HepG2 (cell line): ENCODE data around the gene RSPH9. TPM values are rescaled to one million over a fixed set of nuclear protein-coding genes. Genes with fewer than 3 reads are reported as not detected.

Source experiments
- ATAD3A ChIP-seq: sonication (generic); formaldehyde crosslinking; IDR thresholded peaks from 2 replicates; pipeline ENCODE4 v1.4.0; 2020; ENCODE audit warnings: missing genetic modification reagents
- FOSL1 ChIP-seq: sonication (generic); formaldehyde crosslinking; IDR thresholded peaks from 2 replicates; pipeline ENCODE4 v1.9.0; 2021; ENCODE audit warnings: missing genetic modification reagents, borderline replicate concordance
- GATAD2A ChIP-seq: IDR thresholded peaks from 2 replicates; pipeline ENCODE4 v1.6.1; 2016
- MIXL1 ChIP-seq: IDR thresholded peaks from 2 replicates; pipeline ENCODE4 v1.6.1; 2016
- PBX3 ChIP-seq: sonication (generic); formaldehyde crosslinking; IDR thresholded peaks from 2 replicates; pipeline ENCODE4 v1.8.1; 2023; ENCODE audit warnings: missing genetic modification reagents, inconsistent platforms, borderline replicate concordance
- TRAFD1 ChIP-seq: sonication (generic); formaldehyde crosslinking; IDR thresholded peaks from 2 replicates; pipeline ENCODE4 v1.5.1; 2020; ENCODE audit warnings: missing genetic modification reagents, mild to moderate bottlenecking, borderline replicate concordance
- ZNF251 ChIP-seq: sonication (generic); formaldehyde crosslinking; IDR thresholded peaks from 2 replicates; pipeline ENCODE4 v1.9.0; 2021; ENCODE audit warnings: mild to moderate bottlenecking, missing genetic modification reagents
- ZNF253 ChIP-seq: sonication (generic); formaldehyde crosslinking; IDR thresholded peaks from 2 replicates; pipeline ENCODE4 v1.8.0; 2022; ENCODE audit warnings: mild to moderate bottlenecking, missing genetic modification reagents, borderline replicate concordance
- ZNF510 ChIP-seq: sonication (generic); formaldehyde crosslinking; IDR thresholded peaks from 2 replicates; pipeline ENCODE4 v1.4.0; 2020; ENCODE audit warnings: low read depth, mild to moderate bottlenecking, missing genetic modification reagents
- ZNF546 ChIP-seq: sonication (generic); formaldehyde crosslinking; conservative IDR thresholded peaks from 2 replicates; pipeline ENCODE4 v1.8.1; 2023; ENCODE audit warnings: mild to moderate bottlenecking, missing genetic modification reagents
- ZNF644 ChIP-seq: IDR thresholded peaks from 2 replicates; pipeline ENCODE4 v1.6.1; 2016; ENCODE audit warnings: low read depth
- ZNF652 ChIP-seq: IDR thresholded peaks from 2 replicates; pipeline ENCODE4 v1.6.1; 2016; ENCODE audit warnings: low read depth, borderline replicate concordance
- ZNF660 ChIP-seq: sonication (generic); formaldehyde crosslinking; IDR thresholded peaks from 2 replicates; pipeline ENCODE4 v1.5.1; 2020; ENCODE audit warnings: mild to moderate bottlenecking, low read depth, missing genetic modification reagents, borderline replicate concordance
- polyA plus RNA-seq, 8 experiments: library from polyadenylated mRNA; depleted of rRNA in 3 of 8; stranded (reverse) in 7 of 8; unstranded in 1 of 8; fragments of >200 nt; fragmentation: Illumina TruSeq in 4 of 8; extraction: Trizol in 4 of 8; gene quantifications; 2 replicates each; pipeline versions ENCODE4 v1.2.1 to v1.2.3, GENCODE V29; 2011 to 2016; ENCODE audit warnings: low read depth in 4 of 8, missing spikeins in 1 of 8, mixed read lengths in 1 of 8; ENCODE audit not compliant: insufficient read depth in 1 of 8
- total RNA-seq, 5 experiments: library from RNA; depleted of rRNA; stranded (reverse); fragments of >200 nt; fragmentation: Illumina TruSeq; extraction: Trizol; gene quantifications; 2 replicates each; pipeline ENCODE4 v1.2.3, GENCODE V29; 2016; ENCODE audit warnings: low read depth in 1 of 5
- TF ChIP-seq, protein P1 (sequence below): sonication (generic); formaldehyde crosslinking; IDR thresholded peaks from 2 replicates; pipeline ENCODE4 v1.4.0; 2020; ENCODE audit warnings: mild to moderate bottlenecking, missing genetic modification reagents
- TF ChIP-seq, protein P2 (sequence below): sonication (generic); formaldehyde crosslinking; IDR thresholded peaks from 2 replicates; pipeline ENCODE4 v1.8.0; 2022; ENCODE audit warnings: low read depth, missing genetic modification reagents
- TF ChIP-seq, protein P3 (sequence below): IDR thresholded peaks from 2 replicates; pipeline ENCODE4 v1.6.1; 2016; ENCODE audit warnings: control low read depth
- TF ChIP-seq, protein P4 (sequence below): sonication (generic); formaldehyde crosslinking; IDR thresholded peaks from 2 replicates; pipeline ENCODE4 v1.5.0; 2020; ENCODE audit warnings: missing genetic modification reagents

Gene RSPH9
- total and polyA plus RNA-seq, 2 of the 13 experiments (the other 11 are each of a cell fraction or from before 2014, with no cell fraction given): 0.04 TPM; not detected in 1

DNA sequence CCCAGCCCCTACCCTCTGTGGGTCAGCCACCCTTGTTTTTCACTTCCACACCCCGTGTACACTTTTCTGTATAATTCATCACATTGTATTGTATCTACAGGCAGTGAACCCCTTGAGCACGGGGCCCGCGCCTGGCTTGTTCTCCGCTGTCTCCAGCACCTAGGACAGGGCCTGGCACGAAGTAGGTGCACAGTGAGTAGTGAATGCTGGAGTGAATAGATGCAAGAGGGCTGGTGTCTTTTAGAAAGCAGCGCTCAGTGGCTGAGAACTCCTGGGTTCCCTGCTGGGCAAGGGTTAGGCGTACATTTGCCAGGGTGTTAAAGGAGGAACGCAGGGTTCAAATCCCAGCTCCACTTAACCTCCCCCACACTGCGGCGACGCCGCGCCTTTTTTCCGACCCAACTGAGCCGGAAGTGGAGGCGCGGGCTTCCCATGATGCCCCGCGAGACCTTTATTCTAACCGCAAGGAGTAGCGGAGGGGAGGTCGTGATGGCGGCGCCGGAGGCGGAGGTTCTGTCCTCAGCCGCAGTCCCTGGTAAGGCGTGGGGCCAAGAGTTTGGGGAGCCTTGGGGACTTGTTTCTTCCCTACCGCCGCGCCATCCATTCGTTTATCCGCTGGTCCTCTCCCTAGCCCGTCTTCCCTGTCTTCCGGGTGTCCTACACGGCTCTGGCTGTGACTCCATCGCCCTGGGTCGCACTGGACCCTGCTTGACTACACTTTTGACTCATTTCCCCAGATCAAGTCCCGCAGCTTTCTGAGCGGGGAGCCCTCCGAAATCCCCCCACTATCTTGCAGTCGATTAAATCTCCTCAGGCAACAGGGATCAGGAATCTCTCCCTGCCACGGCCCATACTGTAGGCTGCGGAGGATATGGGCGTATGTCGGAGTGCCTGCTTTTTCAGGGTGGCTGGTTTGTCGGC lies 9.2 kb upstream of the RSPH9 start, which contains the start of gene MAD2L1BP (continued):
- TF ChIP-seq, protein P1, sequence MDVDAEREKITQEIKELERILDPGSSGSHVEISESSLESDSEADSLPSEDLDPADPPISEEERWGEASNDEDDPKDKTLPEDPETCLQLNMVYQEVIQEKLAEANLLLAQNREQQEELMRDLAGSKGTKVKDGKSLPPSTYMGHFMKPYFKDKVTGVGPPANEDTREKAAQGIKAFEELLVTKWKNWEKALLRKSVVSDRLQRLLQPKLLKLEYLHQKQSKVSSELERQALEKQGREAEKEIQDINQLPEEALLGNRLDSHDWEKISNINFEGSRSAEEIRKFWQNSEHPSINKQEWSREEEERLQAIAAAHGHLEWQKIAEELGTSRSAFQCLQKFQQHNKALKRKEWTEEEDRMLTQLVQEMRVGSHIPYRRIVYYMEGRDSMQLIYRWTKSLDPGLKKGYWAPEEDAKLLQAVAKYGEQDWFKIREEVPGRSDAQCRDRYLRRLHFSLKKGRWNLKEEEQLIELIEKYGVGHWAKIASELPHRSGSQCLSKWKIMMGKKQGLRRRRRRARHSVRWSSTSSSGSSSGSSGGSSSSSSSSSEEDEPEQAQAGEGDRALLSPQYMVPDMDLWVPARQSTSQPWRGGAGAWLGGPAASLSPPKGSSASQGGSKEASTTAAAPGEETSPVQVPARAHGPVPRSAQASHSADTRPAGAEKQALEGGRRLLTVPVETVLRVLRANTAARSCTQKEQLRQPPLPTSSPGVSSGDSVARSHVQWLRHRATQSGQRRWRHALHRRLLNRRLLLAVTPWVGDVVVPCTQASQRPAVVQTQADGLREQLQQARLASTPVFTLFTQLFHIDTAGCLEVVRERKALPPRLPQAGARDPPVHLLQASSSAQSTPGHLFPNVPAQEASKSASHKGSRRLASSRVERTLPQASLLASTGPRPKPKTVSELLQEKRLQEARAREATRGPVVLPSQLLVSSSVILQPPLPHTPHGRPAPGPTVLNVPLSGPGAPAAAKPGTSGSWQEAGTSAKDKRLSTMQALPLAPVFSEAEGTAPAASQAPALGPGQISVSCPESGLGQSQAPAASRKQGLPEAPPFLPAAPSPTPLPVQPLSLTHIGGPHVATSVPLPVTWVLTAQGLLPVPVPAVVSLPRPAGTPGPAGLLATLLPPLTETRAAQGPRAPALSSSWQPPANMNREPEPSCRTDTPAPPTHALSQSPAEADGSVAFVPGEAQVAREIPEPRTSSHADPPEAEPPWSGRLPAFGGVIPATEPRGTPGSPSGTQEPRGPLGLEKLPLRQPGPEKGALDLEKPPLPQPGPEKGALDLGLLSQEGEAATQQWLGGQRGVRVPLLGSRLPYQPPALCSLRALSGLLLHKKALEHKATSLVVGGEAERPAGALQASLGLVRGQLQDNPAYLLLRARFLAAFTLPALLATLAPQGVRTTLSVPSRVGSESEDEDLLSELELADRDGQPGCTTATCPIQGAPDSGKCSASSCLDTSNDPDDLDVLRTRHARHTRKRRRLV (CRISPR knock-in tag): peak; percentile 85
- TF ChIP-seq TRAFD1 (no peak; the same call in 1 of the 2 replicates), ZNF652 (CRISPR knock-in tag) (peak; percentile 23; the same call in 1 of the 2 replicates), ZNF253 (CRISPR knock-in tag) (no peak), ZNF546 (peak; percentile 60), ATAD3A (CRISPR knock-in tag) (no peak), MIXL1 (CRISPR knock-in tag) (peak; percentile 35; the same call in 1 of the 2 replicates), PBX3 (CRISPR knock-in tag) (no peak), ZNF644 (no peak), FOSL1 (CRISPR knock-in tag) (no peak; the same call in 1 of the 2 replicates), ZNF660 (CRISPR knock-in tag) (no peak), GATAD2A (CRISPR knock-in tag) (peak; percentile 79), ZNF510 (CRISPR knock-in tag) (peak; percentile 78; the same call in 1 of the 2 replicates), ZNF251 (CRISPR knock-in tag) (no peak)
- TF ChIP-seq, protein P2, sequence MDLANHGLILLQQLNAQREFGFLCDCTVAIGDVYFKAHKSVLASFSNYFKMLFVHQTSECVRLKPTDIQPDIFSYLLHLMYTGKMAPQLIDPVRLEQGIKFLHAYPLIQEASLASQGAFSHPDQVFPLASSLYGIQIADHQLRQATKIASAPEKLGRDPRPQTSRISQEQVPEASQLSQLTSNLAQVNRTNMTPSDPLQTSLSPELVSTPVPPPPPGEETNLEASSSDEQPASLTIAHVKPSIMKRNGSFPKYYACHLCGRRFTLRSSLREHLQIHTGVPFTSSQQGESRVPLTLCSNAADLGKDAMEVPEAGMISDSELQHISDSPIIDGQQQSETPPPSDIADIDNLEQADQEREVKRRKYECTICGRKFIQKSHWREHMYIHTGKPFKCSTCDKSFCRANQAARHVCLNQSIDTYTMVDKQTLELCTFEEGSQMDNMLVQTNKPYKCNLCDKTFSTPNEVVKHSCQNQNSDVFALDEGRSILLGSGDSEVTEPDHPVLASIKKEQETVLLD (CRISPR knock-in tag): 0 out of 2 replicates have a peak, but pooled peaks have one; percentile 36
- TF ChIP-seq, protein P3, sequence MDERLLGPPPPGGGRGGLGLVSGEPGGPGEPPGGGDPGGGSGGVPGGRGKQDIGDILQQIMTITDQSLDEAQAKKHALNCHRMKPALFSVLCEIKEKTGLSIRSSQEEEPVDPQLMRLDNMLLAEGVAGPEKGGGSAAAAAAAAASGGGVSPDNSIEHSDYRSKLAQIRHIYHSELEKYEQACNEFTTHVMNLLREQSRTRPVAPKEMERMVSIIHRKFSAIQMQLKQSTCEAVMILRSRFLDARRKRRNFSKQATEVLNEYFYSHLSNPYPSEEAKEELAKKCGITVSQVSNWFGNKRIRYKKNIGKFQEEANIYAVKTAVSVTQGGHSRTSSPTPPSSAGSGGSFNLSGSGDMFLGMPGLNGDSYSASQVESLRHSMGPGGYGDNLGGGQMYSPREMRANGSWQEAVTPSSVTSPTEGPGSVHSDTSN (CRISPR knock-in tag): no peak
- TF ChIP-seq, protein P4, sequence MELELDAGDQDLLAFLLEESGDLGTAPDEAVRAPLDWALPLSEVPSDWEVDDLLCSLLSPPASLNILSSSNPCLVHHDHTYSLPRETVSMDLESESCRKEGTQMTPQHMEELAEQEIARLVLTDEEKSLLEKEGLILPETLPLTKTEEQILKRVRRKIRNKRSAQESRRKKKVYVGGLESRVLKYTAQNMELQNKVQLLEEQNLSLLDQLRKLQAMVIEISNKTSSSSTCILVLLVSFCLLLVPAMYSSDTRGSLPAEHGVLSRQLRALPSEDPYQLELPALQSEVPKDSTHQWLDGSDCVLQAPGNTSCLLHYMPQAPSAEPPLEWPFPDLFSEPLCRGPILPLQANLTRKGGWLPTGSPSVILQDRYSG (CRISPR knock-in tag): no peak
